RWPE2 (cell line): Measurements from ENCODE around the gene PTPN23.
A peak's percentile ranks its signal among the peaks of the same experiment; 100 is the strongest.
"Not testable (repeated sequence)": the region's sequence is repeated elsewhere in the genome, so short reads cannot be mapped to it uniquely, and the experiment has no call there.

Experiments
- ATAC-seq: fragments of 200-7000 bp; cut with Tn5 transposase; 3 replicates; pipeline ENCODE4 v1.9.1; 2021; ENCODE audit warnings: low read depth
- DNase-seq: peaks from one replicate; pipeline ENCODE4 v3.0.0-alpha.2; 2020; ENCODE audit warnings: low spot score
- H3K27ac ChIP-seq: fragments of 450-650 bp; 2 replicates; pipeline ENCODE4 v1.5.1; 2017; ENCODE audit warnings: mild to moderate bottlenecking; ENCODE audit not compliant: poor library complexity, severe bottlenecking
- H3K27me3 ChIP-seq: fragments of 250-450 bp; sonication (Bioruptor Pico); 2 replicates; pipeline ENCODE4 v1.5.1; 2021; ENCODE audit warnings: mild to moderate bottlenecking, moderate library complexity; ENCODE audit not compliant: insufficient read depth, poor library complexity, severe bottlenecking
- H3K36me3 ChIP-seq: fragments of 250-450 bp; sonication (Bioruptor Pico); 2 replicates; pipeline ENCODE4 v1.5.1; 2020; ENCODE audit warnings: low read depth, mild to moderate bottlenecking, moderate library complexity
- H3K4me1 ChIP-seq: fragments of 250-450 bp; sonication (Bioruptor Pico); 2 replicates; pipeline ENCODE4 v1.5.1; 2021; ENCODE audit warnings: mild to moderate bottlenecking, moderate library complexity; ENCODE audit not compliant: insufficient read depth, poor library complexity, severe bottlenecking
- H3K4me3 ChIP-seq: fragments of 250-450 bp; sonication (Bioruptor Pico); 2 replicates; pipeline ENCODE4 v1.5.1; 2021; ENCODE audit warnings: mild to moderate bottlenecking, moderate library complexity; ENCODE audit not compliant: severe bottlenecking
- H3K9me3 ChIP-seq: fragments of 250-450 bp; sonication (Bioruptor Pico); 2 replicates; pipeline ENCODE4 v1.5.1; 2021; ENCODE audit warnings: mild to moderate bottlenecking, moderate library complexity; ENCODE audit not compliant: severe bottlenecking
- CTCF ChIP-seq: fragments of 450-650 bp; IDR thresholded peaks from one replicate; pipeline ENCODE4 v1.5.1; 2017; ENCODE audit warnings: mild to moderate bottlenecking, moderate library complexity; ENCODE audit not compliant: poor library complexity, severe bottlenecking

Gene PTPN23

GRCh38 chr3:47348411-47349154 is 32.2 kb upstream of the PTPN23 start:
- no peak for TF ChIP-seq CTCF
- H3K27me3 ChIP-seq, result no peaks in the 10 kb centered on the region
- H3K4me3 ChIP-seq, result no peak overlapping the region
- no peaks in the 10 kb centered on the region for H3K9me3 ChIP-seq
- DNase-seq, result no peak
- no peak overlapping the region for H3K27ac ChIP-seq
- H3K36me3 ChIP-seq, result peaks cover 13% of the 10 kb centered on the region; the same call in 1 of the 2 replicates
- no peaks in the 10 kb centered on the region for H3K4me1 ChIP-seq
- no peak for ATAC-seq

GRCh38 chr3:47355010-47355409 is 25.8 kb upstream of the PTPN23 start:
- no peak for TF ChIP-seq CTCF
- ATAC-seq, result no peak

GRCh38 chr3:47356201-47356600 is 24.6 kb upstream of the PTPN23 start:
- H3K9me3 ChIP-seq, result peaks cover 15% of the 10 kb centered on the region
- no peak for TF ChIP-seq CTCF
- ATAC-seq, result no peak

More at GRCh38 chr3:47355010-47355409, 25.8 kb upstream of the PTPN23 start:
- Histone ChIP-seq H3K27me3 (no peaks in the 10 kb centered on the region), H3K4me1 (no peaks in the 10 kb centered on the region), H3K27ac (no peak overlapping the region), H3K4me3 (no peak overlapping the region), H3K36me3 (no peaks in the 10 kb centered on the region), H3K9me3 (peaks cover 11% of the 10 kb centered on the region)
- DNase-seq, result no peak

GRCh38 chr3:47359323-47359722 is 21.5 kb upstream of the PTPN23 start:
- Histone ChIP-seq H3K4me3 (no peak overlapping the region), H3K27me3 (no peaks in the 10 kb centered on the region), H3K9me3 (peaks cover 15% of the 10 kb centered on the region), H3K27ac (no peak overlapping the region), H3K4me1 (no peaks in the 10 kb centered on the region), H3K36me3 (no peaks in the 10 kb centered on the region)
- TF ChIP-seq CTCF, result no peak
- ATAC-seq (no peak), DNase-seq (no peak)

More at GRCh38 chr3:47356201-47356600, 24.6 kb upstream of the PTPN23 start:
- Histone ChIP-seq H3K27me3 (no peaks in the 10 kb centered on the region), H3K4me3 (no peak overlapping the region), H3K36me3 (no peaks in the 10 kb centered on the region), H3K4me1 (no peaks in the 10 kb centered on the region), H3K27ac (no peak overlapping the region)
- DNase-seq, result no peak

- not testable (repeated sequence) for DNase-seq, H3K36me3 ChIP-seq, H3K4me3 ChIP-seq, H3K4me1 ChIP-seq, H3K27me3 ChIP-seq
- H3K27ac ChIP-seq, result peak overlapping the region; percentile 18
- peaks cover 15% of the 10 kb centered on the region for H3K9me3 ChIP-seq
- peak; percentile 31; the same call in 2 of the 3 replicates for ATAC-seq
Observed at GRCh38 chr3:47360110-47360517, 20.7 kb upstream of the PTPN23 start.
